ENCODE results near the gene ATP2B2.

DNA sequence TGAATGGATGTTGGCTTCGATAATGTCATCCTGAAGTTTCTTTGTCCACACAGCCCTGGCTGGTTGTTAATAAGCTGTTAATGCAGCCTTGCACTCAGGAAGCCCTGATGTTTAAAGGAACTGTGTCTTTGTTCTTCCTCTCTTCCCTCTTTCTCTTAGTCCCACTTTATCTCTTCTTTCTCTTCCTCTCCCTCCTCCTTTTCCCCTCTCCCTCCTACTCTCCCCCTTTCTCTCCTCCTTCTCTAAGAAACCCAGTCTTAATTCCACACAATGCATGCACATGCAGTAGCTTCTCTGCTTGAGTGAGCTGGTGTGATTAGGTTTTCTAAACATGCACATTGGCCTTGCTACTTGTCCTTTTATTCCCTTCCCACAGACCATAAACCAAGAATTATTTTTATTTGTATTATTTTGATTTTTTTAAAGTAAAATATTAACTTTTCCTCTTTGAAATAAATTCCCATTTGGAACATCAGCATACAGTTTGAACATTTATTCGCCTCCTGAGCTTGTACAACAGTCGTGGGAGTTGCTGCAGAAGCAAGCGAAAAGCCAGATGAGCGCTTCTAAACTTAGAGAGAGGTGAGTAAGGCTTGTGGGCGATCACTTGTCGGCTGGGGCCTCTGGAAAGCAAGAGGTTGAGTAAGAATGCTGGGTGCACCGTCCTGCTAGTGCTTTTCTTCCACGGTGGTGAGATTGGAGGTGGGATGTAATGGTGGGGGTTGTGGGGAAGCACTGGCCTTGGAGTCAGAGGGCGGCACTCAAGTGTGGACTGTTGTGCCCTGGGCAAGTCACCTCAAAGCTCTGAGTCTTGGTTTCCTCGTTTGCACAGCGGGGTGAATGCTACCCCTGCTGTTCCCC, 219.9 kb downstream of the ATP2B2 start:
- TF ChIP-seq, protein P1, sequence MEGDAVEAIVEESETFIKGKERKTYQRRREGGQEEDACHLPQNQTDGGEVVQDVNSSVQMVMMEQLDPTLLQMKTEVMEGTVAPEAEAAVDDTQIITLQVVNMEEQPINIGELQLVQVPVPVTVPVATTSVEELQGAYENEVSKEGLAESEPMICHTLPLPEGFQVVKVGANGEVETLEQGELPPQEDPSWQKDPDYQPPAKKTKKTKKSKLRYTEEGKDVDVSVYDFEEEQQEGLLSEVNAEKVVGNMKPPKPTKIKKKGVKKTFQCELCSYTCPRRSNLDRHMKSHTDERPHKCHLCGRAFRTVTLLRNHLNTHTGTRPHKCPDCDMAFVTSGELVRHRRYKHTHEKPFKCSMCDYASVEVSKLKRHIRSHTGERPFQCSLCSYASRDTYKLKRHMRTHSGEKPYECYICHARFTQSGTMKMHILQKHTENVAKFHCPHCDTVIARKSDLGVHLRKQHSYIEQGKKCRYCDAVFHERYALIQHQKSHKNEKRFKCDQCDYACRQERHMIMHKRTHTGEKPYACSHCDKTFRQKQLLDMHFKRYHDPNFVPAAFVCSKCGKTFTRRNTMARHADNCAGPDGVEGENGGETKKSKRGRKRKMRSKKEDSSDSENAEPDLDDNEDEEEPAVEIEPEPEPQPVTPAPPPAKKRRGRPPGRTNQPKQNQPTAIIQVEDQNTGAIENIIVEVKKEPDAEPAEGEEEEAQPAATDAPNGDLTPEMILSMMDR (IDR thresholded peaks at IDR 0.05), result no peak
- TF ChIP-seq EZH2phosphoT487 (IDR thresholded peaks at IDR 0.05) (no peak), EZH2 (IDR thresholded peaks at IDR 0.05) (no peak)
